NCI-H510A (cell line): Measurements from ENCODE around the gene CTDSP1.

Source experiments
- DNase-seq: peaks from one replicate; lab custom pipeline; 2025; lab: John Stamatoyannopoulos, UW

CTDSP1 gene

DNA sequence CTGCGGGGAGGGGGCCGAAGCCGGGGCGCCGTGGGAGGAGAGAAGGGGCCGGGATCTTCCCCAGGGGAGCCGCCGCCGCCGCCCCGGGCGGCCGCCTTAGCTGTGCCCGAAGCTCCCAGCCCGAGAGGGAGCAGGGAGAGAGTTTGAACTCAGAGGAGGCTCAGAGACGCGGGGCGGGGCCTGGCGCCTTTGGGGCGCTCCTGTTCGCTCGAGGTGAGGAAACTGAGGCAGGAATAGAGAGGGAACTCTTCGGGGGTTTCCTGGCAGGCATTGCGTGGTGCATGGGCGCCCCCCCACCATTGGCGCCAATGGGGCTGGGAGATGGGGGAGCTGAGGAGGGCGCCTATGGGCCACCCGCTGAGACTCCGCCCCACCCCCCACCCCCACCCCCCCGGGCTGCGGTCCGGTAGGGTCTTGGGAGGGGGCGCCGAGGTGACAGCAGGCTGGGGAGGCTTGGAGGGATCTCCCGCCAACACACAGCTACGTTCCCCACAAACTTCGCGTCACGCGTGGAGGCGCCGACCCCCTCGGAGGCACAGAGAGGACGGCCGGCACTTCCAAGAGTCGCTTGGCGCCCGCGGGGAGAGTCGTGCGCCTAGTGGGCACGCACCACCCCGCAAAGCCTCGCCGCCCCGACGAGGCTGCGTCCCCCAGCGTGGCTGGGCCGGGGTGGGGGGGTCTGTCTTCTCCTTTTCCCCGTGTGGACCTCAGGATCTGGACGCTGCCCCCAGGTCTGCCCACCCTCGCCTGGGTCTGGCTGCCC lies 680 bp downstream of the CTDSP1 start:
- no peak for DNase-seq

DNA sequence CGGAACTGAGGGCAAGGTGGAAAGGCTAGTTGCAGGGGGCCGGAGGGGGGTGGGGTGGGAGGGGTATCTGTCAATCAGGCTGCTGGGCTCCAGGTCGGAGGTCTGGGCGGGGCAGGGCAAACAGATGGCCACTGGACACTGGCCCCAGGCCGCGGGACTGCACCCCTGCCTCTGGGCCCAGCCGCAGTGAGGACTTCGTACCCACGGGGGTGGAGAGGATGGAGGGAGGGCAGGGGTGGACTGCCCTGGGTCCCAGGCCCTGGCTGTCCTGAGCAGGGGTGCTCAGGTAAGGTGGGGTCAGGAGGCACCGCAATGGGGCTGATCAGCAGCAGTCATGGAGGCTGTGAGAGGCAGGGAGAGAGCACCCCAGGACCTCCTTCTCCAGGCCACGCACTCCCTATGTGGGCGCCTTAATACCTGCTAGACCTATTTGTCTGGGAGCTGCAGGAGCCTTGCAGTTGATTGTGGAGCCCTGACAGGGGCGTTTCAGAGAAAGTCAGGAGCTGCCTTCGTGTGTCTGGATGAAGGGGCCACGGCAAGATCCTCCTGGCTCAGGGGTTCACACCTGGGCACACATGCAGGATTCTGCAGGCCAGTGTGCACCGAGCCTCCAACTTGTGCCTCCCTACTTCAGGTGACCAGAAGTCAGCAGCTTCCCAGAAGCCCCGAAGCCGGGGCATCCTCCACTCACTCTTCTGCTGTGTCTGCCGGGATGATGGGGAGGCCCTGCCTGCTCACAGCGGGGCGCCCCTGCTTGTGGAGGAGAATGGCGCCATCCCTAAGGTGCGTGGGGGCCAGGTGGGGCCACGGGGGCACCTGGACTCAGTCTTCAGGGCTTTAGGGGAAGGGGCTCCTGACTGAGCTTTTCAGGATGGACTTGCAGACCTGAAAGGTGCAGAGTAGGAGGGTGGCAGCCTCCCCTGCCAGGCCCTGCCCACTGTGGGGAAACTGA lies 1.5 kb downstream of the CTDSP1 start:
- no peak for DNase-seq

DNA sequence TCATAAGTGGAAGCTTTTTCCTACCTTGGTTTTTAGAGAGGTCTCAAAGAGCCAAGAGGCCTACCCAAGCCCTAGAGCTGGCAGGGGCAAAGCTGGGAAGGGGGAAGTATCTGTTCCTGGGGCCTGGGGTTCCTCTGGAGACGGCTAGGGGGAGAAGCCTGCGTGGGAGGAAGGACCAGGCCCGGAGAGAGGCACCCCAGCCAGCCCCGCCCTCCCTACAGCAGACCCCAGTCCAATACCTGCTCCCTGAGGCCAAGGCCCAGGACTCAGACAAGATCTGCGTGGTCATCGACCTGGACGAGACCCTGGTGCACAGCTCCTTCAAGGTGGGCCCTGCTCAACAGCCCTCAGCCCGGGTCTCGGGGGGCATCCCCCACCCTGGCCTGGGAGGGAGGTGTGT lies 2.2 kb downstream of the CTDSP1 start:
- DNase-seq: no peak

DNA sequence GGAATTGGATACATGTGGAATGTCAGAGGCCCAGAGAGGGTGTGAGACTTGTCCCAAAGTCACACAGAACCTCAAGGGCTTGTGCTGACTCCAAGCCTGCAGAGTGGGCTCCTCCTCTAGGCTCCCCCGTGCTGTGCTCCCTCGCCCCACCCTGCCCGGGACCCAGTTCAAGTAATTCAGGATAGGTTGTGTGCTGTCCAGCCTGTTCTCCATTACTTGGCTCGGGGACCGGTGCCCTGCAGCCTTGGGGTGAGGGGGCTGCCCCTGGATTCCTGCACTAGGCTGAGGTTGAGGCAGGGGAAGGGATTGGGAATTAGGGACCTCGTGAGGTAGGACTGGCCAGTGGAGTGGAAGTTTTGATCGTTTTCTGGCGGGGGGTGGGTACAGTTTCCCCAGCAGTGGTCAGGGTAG lies 2.8 kb downstream of the CTDSP1 start:
- no peak for DNase-seq

DNA sequence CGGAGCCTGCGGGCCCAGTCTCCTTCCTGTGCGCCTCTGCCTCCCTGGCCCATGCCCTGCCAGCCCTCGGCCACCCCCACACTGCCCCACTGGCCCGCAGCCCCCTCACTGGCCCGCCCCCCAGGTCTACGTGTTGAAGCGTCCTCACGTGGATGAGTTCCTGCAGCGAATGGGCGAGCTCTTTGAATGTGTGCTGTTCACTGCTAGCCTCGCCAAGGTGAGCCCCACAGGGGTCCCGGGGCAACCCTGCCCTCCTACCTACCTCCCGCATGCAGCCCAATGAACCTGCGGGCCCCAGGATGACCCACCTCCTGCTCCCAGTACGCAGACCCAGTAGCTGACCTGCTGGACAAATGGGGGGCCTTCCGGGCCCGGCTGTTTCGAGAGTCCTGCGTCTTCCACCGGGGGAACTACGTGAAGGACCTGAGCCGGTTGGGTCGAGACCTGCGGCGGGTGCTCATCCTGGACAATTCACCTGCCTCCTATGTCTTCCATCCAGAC lies 3.3 kb downstream of the CTDSP1 start:
- DNase-seq: no peak

DNA sequence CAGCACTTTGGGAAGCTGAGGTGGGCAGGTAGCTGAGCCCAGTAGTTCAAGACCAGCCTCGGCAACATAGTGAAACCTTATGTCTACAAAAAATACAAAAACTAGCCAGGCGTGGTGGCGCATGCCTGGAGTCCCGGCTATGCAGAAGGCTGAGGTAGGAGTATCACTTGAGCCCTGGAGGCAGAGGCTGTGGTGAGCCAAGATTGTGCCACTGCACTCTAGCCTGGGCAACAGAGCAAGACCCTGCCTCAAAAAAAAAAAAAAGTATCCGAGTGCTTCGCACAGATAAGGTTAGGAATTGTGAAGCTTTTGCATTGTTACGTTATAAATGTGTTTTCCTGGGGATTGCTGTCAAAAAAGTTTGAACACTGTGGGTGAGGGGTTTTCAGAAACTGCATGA lies 4.1 kb downstream of the CTDSP1 start:
- no peak for DNase-seq

DNA sequence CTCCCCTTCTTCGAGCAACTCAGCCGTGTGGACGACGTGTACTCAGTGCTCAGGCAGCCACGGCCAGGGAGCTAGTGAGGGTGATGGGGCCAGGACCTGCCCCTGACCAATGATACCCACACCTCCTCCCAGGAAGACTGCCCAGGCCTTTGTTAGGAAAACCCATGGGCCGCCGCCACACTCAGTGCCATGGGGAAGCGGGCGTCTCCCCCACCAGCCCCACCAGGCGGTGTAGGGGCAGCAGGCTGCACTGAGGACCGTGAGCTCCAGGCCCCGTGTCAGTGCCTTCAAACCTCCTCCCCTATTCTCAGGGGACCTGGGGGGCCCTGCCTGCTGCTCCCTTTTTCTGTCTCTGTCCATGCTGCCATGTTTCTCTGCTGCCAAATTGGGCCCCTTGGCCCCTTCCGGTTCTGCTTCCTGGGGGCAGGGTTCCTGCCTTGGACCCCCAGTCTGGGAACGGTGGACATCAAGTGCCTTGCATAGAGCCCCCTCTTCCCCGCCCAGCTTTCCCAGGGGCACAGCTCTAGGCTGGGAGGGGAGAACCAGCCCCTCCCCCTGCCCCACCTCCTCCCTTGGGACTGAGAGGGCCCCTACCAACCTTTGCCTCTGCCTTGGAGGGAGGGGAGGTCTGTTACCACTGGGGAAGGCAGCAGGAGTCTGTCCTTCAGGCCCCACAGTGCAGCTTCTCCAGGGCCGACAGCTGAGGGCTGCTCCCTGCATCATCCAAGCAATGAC lies 4.8 kb downstream of the CTDSP1 start:
- no peak for DNase-seq

DNA sequence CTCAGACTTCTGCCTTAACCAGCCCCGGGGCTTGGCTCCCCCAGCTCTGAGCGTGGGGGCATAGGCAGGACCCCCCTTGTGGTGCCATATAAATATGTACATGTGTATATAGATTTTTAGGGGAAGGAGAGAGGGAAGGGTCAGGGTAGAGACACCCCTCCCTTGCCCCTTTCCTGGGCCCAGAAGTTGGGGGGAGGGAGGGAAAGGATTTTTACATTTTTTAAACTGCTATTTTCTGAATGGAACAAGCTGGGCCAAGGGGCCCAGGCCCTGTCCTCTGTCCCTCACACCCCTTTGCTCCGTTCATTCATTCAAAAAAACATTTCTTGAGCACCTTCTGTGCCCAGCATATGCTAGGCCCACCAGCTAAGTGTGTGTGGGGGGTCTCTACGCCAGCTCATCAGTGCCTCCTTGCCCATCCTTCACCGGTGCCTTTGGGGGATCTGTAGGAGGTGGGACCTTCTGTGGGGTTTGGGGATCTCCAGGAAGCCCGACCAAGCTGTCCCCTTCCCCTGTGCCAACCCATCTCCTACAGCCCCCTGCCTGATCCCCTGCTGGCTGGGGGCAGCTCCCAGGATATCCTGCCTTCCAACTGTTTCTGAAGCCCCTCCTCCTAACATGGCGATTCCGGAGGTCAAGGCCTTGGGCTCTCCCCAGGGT lies 5.5 kb downstream of the CTDSP1 start:
- DNase-seq: no peak

DNA sequence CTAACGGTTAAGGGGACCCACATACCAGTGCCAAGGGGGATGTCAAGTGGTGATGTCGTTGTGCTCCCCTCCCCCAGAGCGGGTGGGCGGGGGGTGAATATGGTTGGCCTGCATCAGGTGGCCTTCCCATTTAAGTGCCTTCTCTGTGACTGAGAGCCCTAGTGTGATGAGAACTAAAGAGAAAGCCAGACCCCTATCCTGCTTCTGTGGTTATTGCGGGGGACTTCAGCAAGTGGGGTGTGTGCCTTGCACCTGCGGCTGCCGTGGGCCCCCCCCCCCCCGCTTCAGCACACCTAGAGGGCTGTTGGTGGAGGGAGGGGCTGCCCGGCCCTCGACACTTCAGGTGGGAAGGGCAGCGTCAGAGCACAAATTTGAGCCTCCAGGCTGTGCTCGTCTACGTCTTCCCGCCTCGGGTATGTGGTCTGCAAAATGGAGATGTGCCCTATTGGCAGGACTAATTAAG lies 6.1 kb downstream of the CTDSP1 start:
- no peak for DNase-seq

DNA sequence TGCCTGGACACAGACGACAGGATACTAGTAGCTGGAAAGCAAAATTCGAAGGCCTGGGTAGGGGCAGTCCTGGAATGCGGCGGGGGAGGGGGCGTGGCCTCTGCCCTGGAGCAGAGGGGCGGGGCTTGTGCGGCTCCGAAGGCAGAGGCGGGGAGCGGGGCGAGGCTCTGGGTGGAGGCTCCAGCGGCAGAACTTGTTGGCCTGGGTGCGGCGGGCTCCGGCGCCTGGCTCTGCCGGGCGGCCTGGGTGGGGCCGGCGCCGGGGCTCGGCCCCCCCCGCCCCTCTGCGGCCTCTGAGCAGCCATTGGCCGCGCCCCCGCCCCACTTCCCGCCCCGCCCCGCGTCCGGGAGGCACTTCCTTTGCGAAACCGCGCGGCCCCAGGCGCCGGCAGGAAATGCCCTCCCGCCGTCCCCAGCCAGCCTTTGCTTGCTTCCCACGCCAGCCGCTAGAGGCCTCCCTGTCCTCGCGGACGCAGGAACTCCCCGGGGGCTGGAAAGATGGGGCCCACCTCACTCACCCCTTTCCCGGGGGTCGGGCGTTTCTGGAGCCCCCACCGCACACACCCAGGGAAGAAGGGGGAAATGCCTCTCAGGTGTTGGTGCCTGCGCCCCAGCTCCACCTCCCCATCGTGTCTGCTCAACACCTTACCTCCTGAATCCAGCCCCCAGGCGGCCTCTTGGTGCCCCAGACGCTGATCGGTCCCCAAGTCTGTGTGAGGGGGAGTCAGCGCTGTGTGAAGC lies 6.7 kb downstream of the CTDSP1 start:
- peak; percentile 93 for DNase-seq

DNA sequence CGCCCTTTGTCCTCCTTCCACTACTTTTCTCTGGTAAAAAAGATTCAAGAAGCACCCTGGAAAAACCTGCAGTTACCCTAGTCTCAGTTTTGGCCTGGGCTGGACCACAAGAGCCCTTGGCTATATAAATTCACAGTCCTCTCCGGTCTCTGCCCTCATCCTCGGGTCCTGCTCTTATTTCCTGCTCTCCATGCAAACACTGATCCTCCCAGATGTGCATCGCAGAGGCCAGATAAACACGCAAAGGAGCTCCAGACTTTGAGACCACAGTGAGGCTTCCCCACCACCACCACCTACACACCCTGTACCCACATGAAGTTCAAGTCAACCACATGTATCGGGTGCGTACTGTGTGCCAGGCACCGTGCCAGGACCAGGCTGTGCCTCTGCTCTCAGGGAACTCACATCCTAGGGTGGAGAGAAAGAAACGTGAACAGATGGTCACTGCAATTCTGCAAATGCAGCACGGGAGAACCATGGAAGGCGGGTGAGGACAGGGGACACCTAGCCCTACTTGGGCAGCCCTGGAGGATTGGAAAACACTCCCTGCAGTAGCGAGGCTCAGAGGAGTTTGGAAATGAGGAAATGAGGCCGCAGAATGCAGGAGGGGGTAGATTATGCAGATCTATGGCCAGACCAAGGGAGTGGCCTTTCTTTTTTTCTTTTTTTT lies 7.4 kb downstream of the CTDSP1 start:
- no peak for DNase-seq

DNA sequence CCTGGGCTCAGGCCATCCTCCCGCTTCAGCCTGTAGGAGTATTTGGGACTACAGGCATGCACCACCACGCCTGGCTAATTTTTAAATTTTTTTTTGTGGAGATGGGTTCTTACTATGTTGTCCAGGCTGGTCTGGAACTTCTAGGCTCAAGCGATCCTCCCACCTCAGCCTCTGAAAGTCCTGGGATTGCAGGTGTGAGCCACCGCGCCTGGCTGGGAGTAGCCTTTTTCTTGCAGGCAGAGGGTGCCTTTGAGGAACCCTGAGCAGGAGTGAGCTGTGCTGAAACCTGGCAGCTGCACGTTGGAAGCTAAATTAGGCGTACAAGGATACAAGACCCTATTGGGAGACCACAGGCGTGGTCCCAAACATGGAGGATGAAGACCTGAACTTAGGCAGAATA lies 8.0 kb downstream of the CTDSP1 start:
- DNase-seq: no peak

DNA sequence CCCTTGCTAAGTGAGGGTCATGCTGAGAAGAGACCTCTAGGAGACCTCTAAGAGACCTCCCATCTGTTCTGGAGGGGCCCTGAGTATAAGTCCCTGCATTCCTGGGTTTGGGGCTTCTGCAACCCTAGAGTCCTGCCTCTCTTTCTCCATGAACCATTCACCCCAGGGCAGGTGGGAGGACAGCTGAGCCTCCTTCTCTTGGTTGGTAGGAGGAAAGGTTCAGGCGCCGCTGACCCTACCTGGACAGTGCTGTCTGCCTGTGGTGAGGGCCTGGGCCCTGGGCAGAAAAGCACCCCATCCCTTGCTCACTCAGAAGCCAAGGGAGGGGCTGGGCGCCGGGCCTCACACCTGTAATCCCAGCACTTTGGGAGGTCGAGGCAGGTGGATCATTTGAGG lies 18.7 kb downstream of the CTDSP1 start:
- DNase-seq: no peak

DNA sequence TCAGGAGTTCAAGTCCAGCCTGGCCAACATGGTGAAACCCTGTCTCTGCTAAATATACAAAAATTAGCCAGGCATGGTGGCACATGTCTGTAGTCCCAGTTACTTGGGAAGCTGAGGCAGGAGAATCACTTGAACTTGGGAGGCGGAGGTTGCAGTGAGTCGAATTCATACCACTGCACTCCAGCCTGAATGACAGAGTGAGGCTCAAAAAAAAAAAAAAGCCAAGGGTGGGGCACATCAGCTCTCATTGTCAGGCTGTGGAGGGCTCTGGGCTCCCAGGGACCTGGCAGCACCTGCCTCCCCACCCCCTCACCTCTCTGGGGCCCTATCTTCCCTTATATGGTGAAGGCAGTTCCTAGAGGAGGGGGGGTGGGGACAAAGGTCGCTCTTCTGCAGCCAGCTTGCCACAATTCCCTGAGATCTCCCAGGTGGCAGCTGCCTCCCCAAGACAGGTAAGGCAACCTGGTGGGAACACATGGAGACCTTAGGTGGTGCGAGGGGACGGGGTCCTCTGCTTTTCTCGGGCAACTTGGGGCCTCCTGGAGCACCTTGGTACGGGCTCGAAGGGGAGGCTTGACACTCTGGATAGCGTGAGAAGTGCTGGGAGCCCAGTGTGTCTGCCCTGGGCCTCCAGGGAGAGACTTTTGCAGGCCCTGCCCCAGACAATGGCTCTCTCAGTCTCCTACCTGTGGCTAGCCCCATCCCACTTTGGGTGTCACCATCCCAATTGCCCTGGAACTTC lies 19.2 kb downstream of the CTDSP1 start, which contains the start of gene VIL1:
Gene VIL1, plus strand, starts transcription at position 407 of the 742 bp plus-strand sequence. CDS start 4,656 bp downstream, outside the sequence.
- peak; percentile 83 for DNase-seq

DNA sequence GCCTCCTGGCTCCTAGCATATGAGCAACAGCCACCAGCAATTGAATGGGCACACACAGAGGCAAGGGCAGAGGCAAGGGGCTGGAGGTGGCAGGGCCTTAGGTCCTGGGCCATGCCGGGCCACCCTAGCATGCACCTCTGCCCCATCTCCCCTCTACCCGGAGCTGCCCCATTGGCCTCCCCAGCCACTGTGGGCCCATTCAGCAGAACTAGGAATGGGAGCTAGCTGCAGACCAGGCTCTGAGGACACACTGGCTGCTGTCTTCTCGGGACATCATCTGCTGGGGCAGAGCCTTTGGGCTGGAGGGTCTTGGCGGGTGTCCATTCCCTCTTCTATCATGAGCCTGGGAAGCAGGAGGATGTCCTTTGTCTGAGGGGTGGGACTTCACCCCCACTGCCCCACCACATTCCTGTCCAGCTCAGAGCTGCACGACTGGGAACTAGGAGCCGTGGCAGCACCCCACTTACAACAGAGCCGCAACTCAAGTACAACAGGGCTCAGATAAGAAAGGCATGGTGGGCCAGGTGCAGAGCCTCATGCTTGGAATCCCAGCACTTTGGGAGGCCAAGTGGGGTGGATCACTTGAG lies 20.1 kb downstream of the CTDSP1 start:
- DNase-seq: no peak

DNA sequence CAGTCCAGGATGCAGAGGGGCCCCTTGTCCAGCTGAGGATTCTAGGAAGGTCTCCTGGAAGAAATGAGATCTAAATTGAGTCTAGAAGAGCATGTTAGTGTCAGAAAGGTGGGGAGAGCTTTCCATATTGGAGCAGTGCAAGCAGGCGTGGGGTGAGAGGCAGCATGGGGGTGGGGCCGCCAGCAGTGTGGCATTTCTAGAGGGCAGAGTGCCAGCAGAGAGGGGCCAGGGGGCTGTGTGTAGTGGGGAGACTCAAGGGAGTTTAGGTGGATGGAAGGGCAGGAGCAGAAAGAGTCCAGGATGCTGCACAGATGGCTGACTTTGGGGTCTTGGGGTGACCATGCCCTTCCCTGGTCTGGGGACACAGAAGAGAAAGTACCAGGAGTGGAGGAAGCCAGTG lies 21.4 kb downstream of the CTDSP1 start:
- DNase-seq: no peak

DNA sequence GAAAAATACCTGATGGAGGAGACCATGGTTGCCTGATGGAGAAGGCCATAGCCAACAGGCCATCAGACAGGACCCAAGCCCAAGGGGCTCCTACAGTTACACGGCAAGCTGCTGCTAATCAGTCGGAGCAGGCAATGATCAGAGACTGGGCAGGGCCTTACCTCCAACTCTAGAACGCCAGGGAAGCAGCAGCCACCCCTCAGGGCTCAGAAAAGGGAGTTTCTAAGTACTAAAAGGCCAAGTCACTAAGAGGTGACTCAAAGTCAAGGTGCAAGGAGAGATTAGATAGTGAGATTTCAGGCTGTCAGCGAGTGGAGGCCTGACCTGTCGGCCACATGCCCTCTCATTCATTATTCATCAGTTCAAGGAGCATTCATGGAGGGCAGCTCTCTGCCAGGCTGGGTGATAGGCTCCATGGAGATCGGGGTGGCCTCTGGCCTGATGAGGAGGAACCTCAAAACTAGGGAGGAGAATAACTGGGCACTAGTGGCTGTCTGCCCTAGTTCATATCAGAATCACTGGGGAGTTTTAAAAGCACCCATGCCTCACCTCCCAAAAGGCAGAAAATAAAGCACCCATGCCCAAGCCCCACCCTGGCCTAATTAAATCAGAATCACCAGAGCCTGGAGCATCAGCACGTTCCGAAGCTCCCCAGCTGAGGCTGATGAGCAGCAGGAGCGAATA lies 22.9 kb downstream of the CTDSP1 start:
- no peak for DNase-seq

DNA sequence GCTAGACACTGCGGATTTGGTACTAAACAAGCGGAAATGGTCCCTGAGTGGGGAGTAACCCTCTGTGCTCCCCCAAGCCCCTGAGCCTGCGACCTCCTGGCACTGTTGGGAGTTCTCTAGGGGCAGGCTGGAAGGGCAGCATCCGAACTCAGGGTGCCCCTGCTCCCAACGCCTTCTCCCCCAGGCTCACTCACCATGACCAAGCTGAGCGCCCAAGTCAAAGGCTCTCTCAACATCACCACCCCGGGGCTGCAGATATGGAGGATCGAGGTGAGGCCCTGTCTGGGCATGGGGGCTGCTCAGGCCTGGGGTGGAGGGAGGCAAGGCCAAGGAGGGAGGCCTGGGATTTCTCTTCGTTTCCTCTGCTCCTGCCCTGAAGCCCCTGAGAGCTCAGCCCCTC lies 23.9 kb downstream of the CTDSP1 start:
- no peak for DNase-seq

DNA sequence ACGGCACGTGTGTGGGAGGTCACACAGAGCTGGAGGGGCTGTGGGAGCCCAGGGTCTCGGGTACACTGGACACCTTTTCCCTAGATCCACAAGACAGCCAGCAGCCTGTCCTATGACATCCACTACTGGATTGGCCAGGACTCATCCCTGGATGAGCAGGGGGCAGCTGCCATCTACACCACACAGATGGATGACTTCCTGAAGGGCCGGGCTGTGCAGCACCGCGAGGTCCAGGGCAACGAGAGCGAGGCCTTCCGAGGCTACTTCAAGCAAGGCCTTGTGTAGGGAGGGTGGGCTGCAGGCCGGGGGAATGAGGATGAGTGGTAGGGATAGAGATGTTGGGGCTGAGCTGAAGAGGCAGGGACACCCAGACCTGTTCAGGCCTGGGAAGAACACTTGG lies 25.9 kb downstream of the CTDSP1 start:
- DNase-seq: no peak
